GM18861 (cell line): Measurements from ENCODE around the gene ZNF341.

Source experiments
- ATAC-seq: cut with Tn5 transposase; IDR thresholded peaks from one replicate; pipeline ENCODE4 v1.9.1; 2021; ENCODE audit not compliant: unreplicated experiment

Gene ZNF341

DNA sequence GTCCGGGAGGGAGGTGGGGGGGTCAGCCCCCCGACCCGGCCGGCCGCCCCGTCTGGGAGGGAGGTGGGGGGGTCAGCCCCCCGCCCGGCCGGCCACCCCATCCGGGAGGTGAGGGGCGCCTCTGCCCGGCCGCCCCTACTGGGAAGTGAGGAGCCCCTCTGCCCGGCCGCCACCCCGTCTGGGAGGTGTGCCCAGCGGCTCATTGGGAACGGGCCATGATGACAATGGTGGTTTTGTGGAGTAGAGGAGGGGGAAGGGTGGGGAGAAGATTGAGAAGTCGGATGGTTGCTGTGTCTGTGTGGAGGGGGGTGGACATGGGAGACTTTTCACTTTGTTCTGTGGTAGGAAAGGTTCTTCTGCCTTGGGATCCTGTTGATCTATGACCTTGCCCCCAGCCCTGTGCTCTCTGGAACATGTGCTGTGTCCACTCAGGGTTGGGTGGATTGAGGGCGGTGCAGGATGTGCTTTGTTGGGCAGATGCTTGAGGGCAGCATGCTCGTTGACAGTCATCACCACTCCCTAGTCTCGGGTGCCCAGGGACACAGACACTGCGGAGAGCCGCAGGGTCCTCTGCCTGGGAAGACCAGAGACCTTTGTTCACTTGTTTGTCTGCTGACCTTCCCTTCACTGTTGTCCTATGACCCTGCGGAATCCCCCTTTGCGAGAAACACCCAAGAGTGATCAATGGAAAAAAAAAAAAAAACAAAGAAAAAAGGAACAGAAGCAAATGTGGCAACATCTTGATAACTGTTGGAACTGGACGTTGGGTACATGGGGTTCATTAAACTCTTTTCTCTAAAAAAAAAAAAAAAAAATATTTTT, 30.0 kb upstream of the ZNF341 start:
- no peak for ATAC-seq

DNA sequence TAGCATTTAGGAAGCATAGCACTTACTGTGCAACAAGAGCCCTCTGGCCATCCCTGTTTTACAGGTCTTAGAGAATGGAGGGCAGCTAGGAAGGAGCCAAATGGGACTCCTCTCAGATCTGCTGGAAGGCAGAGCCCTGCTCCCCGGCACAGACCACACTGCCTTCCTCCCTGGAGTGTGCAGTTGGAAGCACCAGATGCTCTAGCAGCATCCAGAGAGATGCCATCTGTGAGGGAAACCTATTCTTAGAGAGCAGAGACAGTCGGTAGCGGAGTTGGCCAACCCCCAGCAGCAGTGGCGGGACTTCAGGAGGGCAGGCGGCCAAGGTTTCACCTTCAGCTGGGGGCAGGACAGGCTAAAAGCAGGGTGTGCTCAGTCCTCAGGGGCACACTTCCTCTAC, 28.9 kb upstream of the ZNF341 start:
- no peak for ATAC-seq

DNA sequence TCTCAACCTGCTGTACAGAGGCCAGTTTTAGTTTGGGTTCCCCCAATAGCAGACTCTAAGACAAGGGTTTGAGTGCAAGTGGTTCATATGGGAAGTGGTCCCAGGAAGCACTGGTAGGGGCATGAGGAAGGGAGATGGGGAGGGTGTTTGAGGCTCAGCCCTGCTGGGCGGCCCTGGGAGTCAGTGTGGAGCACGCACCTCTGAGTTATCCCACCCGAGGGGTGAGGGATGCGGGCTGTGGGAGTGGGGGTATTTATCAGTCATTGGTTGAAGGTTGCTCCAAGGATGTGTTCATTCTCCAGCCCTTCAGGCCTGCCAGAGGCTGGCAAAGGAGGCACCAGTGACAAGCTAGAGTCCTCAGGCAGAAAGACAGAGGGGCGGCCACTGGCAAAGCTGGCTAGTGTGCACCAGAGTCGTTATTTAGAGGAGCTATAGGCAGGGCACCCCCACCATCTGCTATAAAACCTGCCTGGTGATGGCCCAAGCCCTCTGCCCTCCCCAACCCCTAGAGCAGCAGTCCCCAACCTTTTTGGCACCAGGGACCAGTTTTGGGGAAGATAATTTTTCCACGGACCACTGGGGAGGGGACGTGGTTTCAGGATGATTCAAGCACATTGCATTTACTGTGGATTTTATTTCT, 28.2 kb upstream of the ZNF341 start:
- no peak for ATAC-seq

DNA sequence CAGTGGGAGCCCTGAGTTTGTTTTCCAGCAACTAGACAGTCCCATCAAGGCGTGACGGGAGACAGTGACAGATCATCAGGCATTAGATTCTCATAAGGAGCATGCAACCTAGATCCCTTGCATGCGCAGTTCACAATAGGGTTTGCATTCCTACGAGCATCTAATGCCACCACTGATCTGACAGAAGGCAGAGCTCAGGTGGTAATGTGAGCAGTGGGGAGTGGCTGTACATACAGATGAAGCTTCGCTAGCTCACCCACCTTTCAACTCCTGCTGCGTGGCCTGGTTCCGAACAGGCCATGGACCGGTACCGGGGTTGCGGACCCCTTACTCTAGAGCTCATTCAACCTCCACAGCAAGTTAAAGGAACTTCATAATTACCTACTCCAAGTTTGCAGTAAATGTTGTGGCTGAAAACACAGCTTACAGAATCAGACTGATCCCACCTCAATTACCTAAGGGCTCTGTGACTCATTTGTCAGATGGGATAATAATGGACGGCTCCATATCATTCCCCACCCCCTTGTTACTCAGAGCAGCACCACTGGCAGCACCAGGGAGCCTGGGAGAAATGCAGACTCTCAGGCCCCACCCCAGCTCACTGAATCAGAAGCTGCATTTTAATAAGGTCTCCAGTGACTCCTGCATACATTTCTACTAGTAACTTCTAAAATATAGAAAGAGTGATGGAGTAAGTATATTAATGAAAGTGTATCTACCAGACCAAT, 27.4 kb upstream of the ZNF341 start:
- ATAC-seq, result no peak

DNA sequence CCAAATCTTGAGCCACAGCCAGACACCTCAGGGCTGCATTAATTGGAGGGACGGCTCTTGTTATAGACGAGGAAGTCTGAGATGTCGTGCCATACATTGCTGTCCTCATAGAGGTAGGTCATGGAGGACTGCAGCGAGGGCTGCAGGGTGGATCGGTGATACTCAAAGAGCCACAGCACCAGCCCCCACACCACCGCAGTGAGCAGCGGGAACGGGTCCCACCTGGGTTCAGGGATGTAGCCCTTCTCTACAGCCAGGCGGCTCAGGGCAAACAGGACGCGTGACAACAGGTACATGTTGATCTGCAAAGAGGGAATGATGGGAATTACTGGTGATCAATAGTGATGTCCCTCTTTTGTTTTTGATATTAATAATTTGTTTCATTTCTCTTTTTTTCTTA, 24.1 kb upstream of the ZNF341 start:
- no peak for ATAC-seq

DNA sequence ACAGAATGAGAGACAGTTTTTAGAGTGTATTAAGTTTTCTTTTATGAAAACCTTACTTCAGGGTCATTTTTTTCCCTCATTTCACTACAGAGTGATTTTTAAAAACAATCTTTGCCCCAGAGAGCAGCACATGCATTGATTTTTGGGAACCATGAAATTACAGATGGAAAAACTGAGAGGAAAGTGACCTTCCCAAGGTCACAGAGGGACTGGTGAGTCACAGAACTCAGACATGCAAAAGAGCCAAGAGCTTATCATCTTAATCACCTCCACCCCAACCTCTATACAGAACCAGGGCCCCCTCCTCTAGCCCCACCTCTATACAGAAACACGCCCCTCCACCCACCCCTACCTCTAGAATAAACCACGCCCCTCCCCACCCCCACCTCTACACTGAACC, 22.4 kb upstream of the ZNF341 start:
- ATAC-seq, result no peak

DNA sequence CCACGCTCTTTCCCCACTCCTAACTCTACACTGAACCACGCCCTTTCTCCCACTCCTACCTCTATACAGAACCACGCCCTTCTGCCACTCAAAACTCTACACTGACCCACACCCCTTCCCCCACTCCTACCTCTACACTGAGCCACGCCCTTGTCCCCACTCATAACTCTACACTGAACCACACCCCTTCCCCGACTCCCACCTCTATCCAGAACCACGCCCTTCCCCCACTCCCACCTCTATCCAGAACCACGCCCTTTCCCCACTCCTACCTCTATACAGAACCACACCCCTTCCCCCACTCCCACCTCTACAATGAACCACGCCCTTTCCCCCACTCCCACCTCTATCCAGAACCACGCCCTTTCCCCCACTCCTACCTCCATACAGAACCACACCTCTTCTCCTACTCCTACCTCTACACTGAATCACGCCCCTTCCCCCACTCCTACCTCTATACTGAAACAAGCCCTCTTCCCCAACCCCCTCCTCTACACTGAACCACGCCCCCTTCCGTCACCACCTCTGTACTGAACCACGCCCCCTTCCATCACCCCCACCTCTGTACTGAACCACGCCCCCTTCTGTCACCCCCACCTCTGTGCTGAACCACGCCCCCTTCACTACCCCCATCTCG, 21.8 kb upstream of the ZNF341 start:
- no peak for ATAC-seq

DNA sequence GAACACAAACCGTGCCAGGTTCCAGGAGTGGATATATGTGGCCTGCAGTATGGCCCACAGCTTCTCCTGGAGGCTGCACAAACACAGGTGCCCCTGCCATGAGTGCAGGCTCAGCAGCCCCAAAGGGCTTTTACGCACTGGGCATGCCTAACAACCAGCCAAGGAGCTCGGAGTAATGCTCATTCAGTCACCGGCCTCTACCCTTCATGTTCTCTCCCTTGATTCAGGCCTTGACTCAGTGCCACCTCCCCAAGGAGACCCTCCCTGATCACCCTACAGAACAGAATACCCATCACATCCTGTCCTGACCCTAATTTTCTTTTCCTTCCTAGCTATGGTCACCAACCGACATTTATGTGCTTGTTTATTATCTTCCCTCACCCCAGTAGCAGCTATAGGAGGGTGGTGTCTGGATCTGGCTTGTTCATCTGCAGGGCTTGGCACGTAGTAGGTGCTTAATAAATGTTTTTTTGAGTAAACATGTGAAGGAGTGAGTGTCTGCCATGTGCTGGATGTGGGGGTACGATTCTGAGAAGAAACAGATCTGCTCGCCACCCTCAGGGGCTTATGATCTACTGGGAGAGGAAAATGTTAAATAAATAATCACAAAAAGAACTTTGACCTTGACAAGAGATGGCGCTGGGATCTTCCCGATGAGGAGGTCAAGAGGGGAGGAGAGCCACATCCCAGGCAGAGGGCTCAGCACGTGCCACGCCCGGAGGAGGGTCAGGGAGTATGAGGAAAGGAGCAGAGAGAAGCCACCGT, 20.9 kb upstream of the ZNF341 start:
- no peak for ATAC-seq

DNA sequence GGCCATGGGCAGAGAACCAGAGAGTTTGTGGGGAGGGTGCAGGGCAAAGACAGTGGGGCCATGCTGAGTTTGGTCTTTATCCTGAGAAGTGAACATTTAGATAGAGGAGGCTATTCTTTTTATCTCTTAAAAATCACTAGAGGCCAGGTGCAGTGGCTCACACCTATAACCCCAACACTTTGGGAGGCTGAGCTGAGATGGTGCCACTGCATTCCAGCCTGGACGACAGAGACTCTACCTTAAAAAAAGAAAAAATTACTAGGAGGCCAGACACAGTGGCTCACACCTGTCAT, 20.4 kb upstream of the ZNF341 start:
- no peak for ATAC-seq

DNA sequence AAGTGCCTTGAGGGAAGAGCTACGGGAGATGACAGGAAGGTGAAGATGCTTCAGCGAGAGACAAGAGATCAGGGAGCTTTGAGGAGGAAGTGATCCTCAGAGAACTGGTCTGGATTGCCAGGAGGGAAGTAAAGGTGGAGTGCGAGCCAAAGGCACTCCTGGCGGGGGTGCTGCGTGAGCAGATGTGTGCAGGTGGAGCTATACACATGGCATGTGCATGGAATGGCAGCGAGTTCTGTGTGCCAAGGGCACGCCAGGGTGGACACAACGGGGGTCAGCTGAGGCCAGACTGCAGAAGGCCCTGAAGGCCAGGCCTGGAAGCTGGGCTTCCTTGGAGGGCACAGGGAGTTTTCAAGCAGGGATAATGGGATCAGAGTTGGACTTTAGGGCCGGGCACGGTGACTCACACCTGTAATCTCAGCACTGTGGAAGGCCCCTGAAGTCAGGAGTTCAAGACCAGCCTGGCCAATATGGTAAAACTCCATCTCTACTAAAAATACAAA, 17.9 kb upstream of the ZNF341 start:
- ATAC-seq, result no peak

DNA sequence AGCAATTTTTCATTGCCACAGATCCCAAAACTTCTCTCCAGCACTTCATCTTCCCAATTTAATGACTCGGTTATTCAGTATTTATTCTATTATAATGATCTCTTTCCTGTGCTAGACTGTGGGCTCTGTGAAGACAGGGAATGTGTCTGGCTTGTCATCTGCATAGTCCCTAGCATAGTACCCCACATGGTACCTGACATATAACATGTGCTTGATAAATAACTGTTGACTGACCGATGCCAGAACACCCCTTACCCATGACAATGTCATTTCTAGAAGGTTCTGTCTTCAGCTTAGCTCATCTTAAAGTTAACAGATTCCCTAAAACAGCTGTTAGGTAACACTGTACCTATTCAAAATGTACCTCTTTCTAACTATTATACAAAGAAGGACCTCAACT, 15.3 kb upstream of the ZNF341 start:
- ATAC-seq, result no peak

DNA sequence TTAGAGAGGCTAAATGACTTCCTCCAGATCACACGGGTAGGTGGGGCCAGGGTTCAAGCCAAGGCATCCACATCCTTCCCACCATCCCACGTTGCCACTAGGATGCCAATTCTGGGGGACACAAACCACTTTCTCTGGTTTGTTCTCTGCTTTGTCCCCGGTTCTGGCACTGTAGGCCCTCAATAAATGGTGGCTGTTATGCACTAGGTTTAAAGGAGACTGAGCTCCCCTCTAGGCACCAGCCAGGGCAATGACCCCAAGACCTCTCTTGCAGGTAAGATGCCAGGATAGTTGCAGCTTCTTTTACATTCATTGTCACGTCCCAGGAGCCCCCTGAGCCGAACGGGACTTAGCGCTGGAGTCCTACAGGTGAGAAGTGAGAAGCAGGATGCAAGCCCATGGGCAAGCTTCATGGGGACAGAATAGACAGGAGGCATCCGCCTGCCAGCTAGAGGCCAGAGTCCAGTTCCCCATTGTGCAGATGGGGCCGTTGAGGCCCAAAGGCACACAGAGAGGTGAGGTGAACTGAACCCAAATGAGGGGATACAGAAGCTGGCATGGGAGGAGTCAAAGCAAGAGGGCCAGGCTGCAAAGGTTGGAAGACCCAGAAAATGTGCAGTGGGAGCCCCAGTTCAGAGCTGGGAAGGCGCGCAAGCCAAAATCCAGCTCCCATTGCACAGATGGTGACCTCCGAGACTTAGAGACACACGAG, 12.4 kb upstream of the ZNF341 start:
- no peak for ATAC-seq

DNA sequence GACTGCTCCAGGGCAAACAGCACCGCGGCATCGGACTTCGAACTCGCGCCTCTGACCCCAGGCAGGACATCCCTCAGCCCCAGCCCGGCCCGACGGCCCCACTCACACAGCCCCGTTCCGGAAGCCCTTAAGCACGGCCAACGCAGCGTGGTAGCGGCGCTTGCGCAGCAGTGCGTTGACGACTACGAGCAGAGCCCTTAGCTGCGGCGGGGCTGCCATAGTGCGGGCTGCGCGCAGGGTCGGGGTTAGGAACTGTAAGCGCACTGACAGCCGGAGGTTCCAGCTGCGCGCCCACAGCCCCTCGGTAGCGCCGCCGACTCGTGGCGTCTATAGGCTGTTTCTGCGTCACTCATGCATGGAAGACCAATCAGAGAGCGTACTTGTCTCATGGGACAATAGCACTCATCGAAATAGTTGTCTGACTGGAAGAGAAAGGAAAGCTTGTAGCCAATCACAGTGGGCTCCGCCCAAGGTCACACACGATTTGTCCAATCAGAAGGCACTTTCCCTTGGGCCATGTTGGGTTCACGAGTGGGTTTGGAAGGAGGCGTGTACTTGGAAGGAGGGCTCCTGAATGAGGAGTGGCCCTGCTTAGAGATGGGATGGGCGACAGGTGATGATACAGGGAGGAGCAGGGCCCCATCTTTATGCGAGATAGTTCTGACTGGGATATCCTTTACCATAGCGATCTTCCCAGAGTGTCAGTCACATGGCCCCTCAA, 11.6 kb upstream of the ZNF341 start, which contains the start of gene PXMP4:
PXMP4 (minus strand) TSS at position 322 of the 721 bp plus-strand sequence; CDS start at position 219, 103 bp downstream.
- ATAC-seq, result peak; percentile 96

DNA sequence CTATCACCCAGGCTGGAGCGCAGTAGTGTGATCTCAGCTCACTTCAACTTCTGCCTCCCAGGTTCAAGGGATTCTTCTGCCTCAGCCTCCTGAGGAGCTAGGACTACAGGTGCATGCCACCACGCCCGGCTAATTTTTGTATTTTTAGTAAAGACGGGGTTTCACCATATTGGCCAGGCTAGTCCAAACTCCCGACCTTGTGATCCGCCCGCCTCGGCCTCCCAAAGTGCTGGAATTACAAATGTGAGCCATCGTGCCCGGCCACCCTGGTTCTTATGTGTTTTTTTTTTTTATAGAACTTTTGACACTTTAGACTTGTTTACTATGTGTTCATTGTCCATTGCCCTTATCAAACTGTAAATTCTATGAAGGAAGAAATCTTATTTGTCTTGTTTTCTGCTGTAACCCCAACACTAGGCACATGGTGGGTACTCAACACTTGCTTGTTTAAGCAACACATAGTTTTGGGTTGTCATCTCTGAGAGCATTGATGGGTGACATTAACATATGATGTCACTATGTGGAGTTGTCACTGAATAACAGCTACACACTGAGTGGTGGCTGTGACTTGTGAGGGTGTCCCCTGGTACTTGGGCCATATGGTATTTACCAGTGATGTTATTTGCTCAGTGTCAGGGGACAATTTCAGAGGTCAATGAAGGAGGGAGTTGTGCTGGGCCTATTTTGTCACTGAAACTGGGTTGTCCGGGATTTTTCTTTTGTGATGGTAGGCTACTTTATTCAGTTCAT, 10.2 kb upstream of the ZNF341 start:
- no peak for ATAC-seq

DNA sequence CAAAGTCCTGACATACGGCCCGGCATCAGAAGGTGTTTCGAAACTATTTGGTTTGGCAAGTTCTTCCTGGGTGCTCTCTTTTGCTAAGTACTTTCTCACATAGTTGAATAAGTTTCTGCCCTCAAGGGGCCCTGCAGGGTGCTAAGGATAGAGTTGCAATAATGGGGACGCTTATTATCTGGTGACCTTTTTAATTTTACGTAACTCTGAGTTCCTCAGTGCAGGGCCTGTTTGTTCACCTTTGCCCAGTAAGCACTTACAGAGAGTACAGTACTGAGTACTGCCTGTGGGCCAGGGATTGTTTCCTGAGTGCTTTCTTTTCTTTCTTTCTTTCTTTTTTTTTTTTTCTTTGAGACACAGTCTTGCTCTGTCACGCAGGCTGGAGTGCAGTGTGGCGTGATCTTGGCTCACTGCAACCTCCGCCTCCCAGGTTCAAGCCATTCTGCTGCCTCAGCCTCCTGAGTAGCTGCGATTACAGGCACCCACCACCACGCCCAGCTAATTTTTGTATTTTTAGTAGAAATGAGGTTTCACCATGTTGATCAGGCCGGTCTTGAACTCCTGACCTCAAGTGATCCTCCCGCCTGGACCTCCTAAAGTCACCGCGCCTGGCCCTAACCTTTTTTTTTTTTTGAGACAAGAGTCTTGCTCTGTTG, 7.2 kb upstream of the ZNF341 start:
- no peak for ATAC-seq

DNA sequence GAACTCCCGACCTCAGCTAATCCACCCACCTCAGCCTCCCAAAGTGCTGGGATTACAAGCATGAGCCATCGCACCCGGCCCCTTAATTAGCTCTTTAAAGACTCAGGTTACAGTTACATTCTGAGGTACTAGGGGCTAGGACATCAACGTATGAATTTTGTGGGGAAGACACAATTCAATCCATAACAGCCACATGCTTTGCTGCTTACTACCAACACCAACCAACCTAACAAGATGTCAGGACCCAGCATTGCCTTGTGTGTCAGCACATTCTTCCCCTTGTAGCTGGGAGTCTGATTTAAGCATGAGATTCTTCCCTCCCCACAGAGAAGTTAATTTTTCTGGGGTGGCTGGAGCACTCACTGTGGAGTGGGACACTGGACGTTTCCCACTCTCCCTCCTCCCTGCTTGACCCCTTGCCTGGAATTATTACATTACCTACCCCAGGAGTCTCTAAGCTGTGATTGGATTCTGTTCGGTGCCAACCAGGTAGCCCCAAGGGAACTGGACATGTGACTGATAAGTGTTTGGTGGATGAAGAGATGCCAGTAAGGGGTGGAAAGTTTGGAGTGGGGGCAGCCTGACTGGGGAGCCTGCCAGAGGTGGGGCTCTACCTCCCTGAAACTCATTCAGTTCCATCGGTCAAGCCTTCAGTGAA, 6.1 kb upstream of the ZNF341 start:
- no peak for ATAC-seq

DNA sequence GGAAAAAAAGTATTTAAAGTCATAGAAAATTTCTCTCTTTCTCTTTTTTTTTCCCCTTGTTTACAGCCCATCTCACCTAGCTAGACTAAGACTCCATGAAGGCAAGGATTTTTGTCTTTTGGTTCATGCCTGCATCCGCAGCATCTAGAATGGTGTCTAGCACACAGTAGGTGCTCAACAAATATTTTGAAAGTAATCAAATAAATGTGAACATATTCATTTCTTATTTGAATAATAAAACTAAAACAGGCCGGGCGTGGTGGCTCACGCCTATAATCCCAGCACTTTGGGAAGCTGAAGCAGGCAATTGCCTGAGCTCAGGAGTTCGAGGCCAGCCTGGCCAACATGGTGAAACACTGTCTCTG, 4.7 kb upstream of the ZNF341 start:
- no peak for ATAC-seq

DNA sequence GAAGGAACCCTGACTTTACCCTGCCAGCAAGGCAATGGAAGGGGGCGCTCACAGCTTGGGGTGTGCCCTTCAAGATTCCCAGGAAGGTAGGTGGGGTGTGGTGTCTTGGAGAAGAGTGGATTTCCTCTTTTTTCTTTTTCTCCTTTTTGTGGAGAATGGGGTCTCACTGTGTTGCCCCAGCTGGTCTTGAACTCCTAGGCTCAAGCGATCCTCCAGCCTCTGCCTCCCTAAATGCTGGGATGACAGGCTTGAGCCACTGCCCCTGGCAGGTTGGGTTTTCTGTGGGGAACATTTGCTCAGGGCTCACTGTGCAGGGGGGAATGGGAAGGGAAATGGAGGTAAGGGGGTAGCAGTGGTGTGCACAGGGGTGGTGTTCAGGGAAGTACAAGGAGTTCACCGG, 4.0 kb upstream of the ZNF341 start:
- no peak for ATAC-seq
